Muscle layer of duodenum (tissue), 2 donors: ENCODE measurements around the gene KPNA6.
A peak's percentile ranks its signal among the peaks of the same experiment; 100 is the strongest.
"Not testable (repeated sequence)": the region's sequence is repeated elsewhere in the genome, so short reads cannot be mapped to it uniquely, and the experiment has no call there.

Experiments
- H3K27ac ChIP-seq: one replicate; pipeline ENCODE4 v1.7.0; 2013; ENCODE audit warnings: mild to moderate bottlenecking, low read length
- H3K27me3 ChIP-seq: one replicate; pipeline ENCODE4 v1.7.0; 2013; ENCODE audit warnings: low read depth, mild to moderate bottlenecking, control low read depth, low read length
- H3K36me3 ChIP-seq, 2 donors: one replicate each; pipeline ENCODE4 v1.7.0; 2013; ENCODE audit warnings: low read length in 2 of 2, control low read depth in 1 of 2, mild to moderate bottlenecking in 1 of 2; ENCODE audit not compliant: insufficient read depth in 2 of 2, control insufficient read depth in 1 of 2
- H3K4me1 ChIP-seq, 2 donors: one replicate each; pipeline ENCODE4 v1.7.0; 2013; ENCODE audit warnings: low read length in 2 of 2, mild to moderate bottlenecking in 2 of 2, control low read depth in 1 of 2, moderate library complexity in 1 of 2; ENCODE audit not compliant: insufficient read depth in 2 of 2, control insufficient read depth in 1 of 2
- H3K4me3 ChIP-seq, 2 donors: one replicate each; pipeline ENCODE4 v1.7.0; 2013; ENCODE audit warnings: low read length in 2 of 2, low read depth in 1 of 2, mild to moderate bottlenecking in 1 of 2
- H3K9me3 ChIP-seq, 2 donors: one replicate each; pipeline ENCODE4 v1.7.0; 2013; ENCODE audit warnings: low read length in 2 of 2, control low read depth in 1 of 2, mild to moderate bottlenecking in 1 of 2; ENCODE audit not compliant: control insufficient read depth in 1 of 2
- donor health status: healthy.

Gene KPNA6

GRCh38 chr1:32100807-32101708, 6.8 kb upstream of the KPNA6 start:
- Histone ChIP-seq H3K27me3 (no peaks in the 10 kb centered on the region), H3K36me3 (peaks cover 11 to 31% of the 10 kb centered on the region in 2 donors), H3K27ac (no peak overlapping the region), H3K4me1 (no peaks in the 10 kb centered on the region), H3K9me3 (no peaks in the 10 kb centered on the region), H3K4me3 (no peak overlapping the region)

DNA sequence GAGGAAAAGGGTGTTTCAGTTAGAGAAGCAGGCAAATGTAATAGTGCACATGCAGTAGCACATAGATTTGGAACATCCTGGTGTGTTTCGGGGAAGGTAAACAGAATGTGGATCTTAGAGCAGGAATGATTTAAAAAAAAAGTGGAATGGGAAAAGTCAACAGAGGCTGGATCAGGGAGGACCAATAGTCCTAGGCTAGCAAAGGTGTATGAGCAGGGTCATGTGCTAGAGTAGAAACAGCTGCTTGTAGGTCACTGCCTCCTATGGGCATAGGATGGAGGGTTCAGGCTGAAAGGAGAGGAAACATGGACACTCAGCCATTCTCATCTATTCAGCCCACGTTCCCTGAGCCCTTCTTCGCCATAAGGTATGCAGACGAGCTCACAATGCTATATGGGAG, 3.7 kb upstream of the KPNA6 start:
- Histone ChIP-seq H3K27ac (no peak overlapping the region), H3K4me1 (peaks cover 0 to 4% of the 10 kb centered on the region in 2 donors), H3K9me3 (no peaks in the 10 kb centered on the region), H3K27me3 (no peaks in the 10 kb centered on the region), H3K4me3 (no peak overlapping the region), H3K36me3 (peaks cover 9 to 26% of the 10 kb centered on the region in 2 donors)

- no peaks in the 10 kb centered on the region for H3K9me3 ChIP-seq
- no peak overlapping the region for H3K27ac ChIP-seq
- H3K4me1 ChIP-seq = peaks cover 0 to 16% of the 10 kb centered on the region in 2 donors
These were observed 2.5 kb upstream of the KPNA6 start for GRCh38 chr1:32105338-32105737.

GRCh38 chr1:32106663-32107275, 1.1 kb upstream of the KPNA6 start:
- no peaks in the 10 kb centered on the region for H3K27me3 ChIP-seq
- no peak overlapping the region for H3K27ac ChIP-seq
- H3K4me3 ChIP-seq = peak overlapping the region in 1 of 2 donors; percentile 97
- H3K36me3 ChIP-seq = peaks cover 4 to 16% of the 10 kb centered on the region in 2 donors
- peaks cover 0 to 30% of the 10 kb centered on the region in 2 donors for H3K4me1 ChIP-seq
- H3K9me3 ChIP-seq = no peaks in the 10 kb centered on the region

More at GRCh38 chr1:32105338-32105737, 2.5 kb upstream of the KPNA6 start:
- Histone ChIP-seq H3K4me3 (no peak overlapping the region), H3K27me3 (no peaks in the 10 kb centered on the region), H3K36me3 (peaks cover 6 to 17% of the 10 kb centered on the region in 2 donors)

- Histone ChIP-seq H3K27ac (no peak overlapping the region), H3K4me3 (no peak overlapping the region), H3K27me3 (no peaks in the 10 kb centered on the region), H3K36me3 (peaks cover 0 to 5% of the 10 kb centered on the region in 2 donors), H3K4me1 (peaks cover 0 to 34% of the 10 kb centered on the region in 2 donors), H3K9me3 (no peaks in the 10 kb centered on the region)
These were observed 3.3 kb downstream of the KPNA6 start for GRCh38 chr1:32111040-32111623.

GRCh38 chr1:32111789-32112188, 3.9 kb downstream of the KPNA6 start:
- Histone ChIP-seq H3K4me3 (no peak overlapping the region), H3K4me1 (peaks cover 0 to 39% of the 10 kb centered on the region in 2 donors)

GRCh38 chr1:32112806-32113375, 5.0 kb downstream of the KPNA6 start:
- H3K27me3 ChIP-seq = no peaks in the 10 kb centered on the region
- no peaks in the 10 kb centered on the region for H3K9me3 ChIP-seq
- no peak overlapping the region for H3K27ac ChIP-seq
- peaks cover 0 to 5% of the 10 kb centered on the region in 2 donors for H3K36me3 ChIP-seq
- H3K4me3 ChIP-seq = no peak overlapping the region
- H3K4me1 ChIP-seq = peaks cover 0 to 41% of the 10 kb centered on the region in 2 donors

More at GRCh38 chr1:32111789-32112188, 3.9 kb downstream of the KPNA6 start:
- Histone ChIP-seq H3K9me3 (no peaks in the 10 kb centered on the region), H3K27me3 (no peaks in the 10 kb centered on the region), H3K27ac (no peak overlapping the region), H3K36me3 (peaks cover 0 to 5% of the 10 kb centered on the region in 2 donors)

DNA sequence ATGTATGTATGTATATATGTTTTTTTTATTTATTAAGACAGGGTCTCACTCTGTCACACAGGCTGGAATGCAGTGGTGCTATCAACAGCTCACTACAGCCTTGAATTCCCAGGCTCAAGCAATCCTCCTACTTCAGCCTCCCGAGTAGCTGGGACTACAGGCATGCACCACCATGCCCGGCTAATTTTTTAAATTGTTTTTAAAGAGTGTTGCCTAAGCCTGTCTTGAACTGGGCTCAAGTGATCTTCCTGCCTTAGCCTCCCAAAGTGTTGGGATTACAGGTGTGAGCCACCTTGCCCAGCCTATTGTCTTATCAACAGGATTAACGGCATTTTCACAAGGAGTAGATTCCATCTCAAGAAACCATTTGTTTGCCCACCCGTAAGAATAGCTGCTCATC, 5.6 kb downstream of the KPNA6 start:
- H3K4me3 ChIP-seq, H3K36me3 ChIP-seq, H3K9me3 ChIP-seq, H3K27me3 ChIP-seq, H3K27ac ChIP-seq: not testable (repeated sequence)
- H3K4me1 ChIP-seq = peaks cover 0 to 41% of the 10 kb centered on the region in 2 donors

- no peaks in the 10 kb centered on the region for H3K9me3 ChIP-seq
- no peaks in the 10 kb centered on the region for H3K27me3 ChIP-seq
- H3K4me3 ChIP-seq = no peak overlapping the region
- no peak overlapping the region for H3K27ac ChIP-seq
- H3K4me1 ChIP-seq = peaks cover 0 to 34% of the 10 kb centered on the region in 2 donors
- H3K36me3 ChIP-seq = no peaks in the 10 kb centered on the region
These were observed 6.6 kb downstream of the KPNA6 start for GRCh38 chr1:32114420-32114819.

- Histone ChIP-seq H3K27ac (no peak overlapping the region), H3K4me1 (peaks cover 0 to 23% of the 10 kb centered on the region in 2 donors)
These were observed 7.6 kb downstream of the KPNA6 start for GRCh38 chr1:32115496-32115895.

DNA sequence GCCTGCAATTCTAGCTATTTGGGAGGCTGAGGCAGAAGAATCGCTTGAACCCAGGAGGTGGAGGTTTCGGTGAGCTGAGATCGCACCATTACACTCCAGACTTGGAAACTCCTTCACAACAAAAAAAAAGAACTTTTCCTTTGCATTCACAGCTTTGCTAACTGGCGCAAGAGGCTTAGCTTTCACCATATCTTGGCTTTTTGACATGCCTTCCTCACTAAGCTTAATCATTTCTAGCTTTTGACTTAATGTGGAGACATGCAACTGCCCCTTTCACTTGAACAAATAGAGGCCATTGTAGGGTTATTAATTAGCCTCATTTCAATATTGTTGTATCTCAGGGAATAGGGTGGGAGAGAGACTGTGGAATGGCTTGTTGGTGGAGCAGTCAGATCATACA, 8.7 kb downstream of the KPNA6 start:
- H3K27ac ChIP-seq = no peak overlapping the region
- H3K9me3 ChIP-seq = no peaks in the 10 kb centered on the region
- H3K36me3 ChIP-seq = no peaks in the 10 kb centered on the region
- no peak overlapping the region for H3K4me3 ChIP-seq
- peaks cover 4 to 16% of the 10 kb centered on the region in 2 donors for H3K4me1 ChIP-seq
- no peaks in the 10 kb centered on the region for H3K27me3 ChIP-seq

More at GRCh38 chr1:32115496-32115895, 7.6 kb downstream of the KPNA6 start:
- H3K36me3 ChIP-seq = no peaks in the 10 kb centered on the region
- no peaks in the 10 kb centered on the region for H3K27me3 ChIP-seq
- H3K9me3 ChIP-seq = no peaks in the 10 kb centered on the region
- no peak overlapping the region for H3K4me3 ChIP-seq
